ENCODE results near the gene OR7D2. TPM values are rescaled to one million over a fixed set of nuclear protein-coding genes. Genes with fewer than 3 reads are reported as not detected.

The OR7D2 gene
- total RNA-seq, 1 donor from 2014 or later: not detected

DNA sequence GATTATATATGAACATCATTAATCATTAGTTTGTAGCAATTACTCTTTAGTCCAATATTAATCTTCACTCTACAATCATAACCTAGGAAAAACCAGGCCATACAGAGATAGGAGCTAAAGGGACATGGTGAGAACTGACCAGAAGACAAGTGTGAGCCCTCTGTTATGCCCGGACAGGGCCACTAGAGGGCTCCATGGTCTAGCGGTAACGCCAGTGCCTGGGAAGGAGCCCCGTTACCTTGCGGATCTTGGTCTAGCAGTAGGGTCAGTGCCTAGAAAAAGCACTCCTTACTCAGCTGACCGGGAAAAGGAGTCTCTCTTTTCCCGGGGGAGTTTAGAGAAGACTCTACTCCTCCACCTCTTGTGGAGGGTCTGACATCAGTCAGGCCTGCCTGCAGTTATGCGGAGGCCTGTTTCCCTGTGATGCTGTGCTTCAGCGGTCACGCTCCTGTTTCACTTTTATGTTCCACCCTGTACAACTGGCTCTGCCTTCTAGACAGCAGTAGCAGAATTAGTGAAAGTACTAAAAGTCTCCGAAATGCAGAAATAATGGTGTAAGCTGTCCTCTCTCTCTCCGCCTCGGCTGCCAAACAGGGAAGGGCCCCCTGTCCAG is 26.8 kb downstream of the OR7D2 start:
- no peak for DNase-seq (ENCODE audit: low read depth)
- TF ChIP-seq, protein P1, sequence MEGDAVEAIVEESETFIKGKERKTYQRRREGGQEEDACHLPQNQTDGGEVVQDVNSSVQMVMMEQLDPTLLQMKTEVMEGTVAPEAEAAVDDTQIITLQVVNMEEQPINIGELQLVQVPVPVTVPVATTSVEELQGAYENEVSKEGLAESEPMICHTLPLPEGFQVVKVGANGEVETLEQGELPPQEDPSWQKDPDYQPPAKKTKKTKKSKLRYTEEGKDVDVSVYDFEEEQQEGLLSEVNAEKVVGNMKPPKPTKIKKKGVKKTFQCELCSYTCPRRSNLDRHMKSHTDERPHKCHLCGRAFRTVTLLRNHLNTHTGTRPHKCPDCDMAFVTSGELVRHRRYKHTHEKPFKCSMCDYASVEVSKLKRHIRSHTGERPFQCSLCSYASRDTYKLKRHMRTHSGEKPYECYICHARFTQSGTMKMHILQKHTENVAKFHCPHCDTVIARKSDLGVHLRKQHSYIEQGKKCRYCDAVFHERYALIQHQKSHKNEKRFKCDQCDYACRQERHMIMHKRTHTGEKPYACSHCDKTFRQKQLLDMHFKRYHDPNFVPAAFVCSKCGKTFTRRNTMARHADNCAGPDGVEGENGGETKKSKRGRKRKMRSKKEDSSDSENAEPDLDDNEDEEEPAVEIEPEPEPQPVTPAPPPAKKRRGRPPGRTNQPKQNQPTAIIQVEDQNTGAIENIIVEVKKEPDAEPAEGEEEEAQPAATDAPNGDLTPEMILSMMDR (IDR thresholded peaks at IDR 0.05; ENCODE audit: insufficient read depth, low read length, poor library complexity, severe bottlenecking): peak; percentile 82
- no peaks in the 10 kb centered on the region for H3K27me3 ChIP-seq (ENCODE audit: control insufficient read depth, insufficient read depth, low read length)
- no peaks in the 10 kb centered on the region for H3K36me3 ChIP-seq (ENCODE audit: control insufficient read depth, insufficient read depth, low read length)
- H3K4me3 ChIP-seq (ENCODE audit: low read depth, low read length): no peak overlapping the region

DNA sequence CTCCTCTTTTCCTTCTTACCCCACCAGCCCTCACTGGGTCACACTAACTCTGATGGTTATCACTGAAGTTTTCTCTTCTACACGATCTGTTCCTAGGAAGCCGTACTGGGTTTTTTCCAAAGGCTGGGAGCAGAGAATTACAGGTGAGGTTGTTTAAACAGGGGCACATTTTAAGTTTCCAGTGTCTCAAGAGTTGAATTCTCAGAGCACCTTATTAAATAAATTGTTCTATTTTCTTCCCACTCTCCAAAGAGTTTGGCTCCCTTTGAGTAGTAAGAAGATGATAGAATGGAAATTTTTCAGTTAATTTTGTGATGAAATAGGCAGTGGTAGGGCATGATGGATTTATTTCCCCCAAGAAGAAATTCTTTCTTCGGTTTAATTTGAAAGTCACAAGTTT is 40.7 kb downstream of the OR7D2 start, which contains the start of gene OR7D4:
Gene OR7D4 (minus strand): TSS at position 101 of the 400 bp plus-strand sequence. CDS start 4,752 bp downstream, outside the sequence.
- Histone ChIP-seq H3K27me3 (ENCODE audit: control insufficient read depth, insufficient read depth, low read length) (no peaks in the 10 kb centered on the region), H3K36me3 (ENCODE audit: control insufficient read depth, insufficient read depth, low read length) (no peaks in the 10 kb centered on the region), H3K4me3 (ENCODE audit: low read depth, low read length) (no peak within 1 kb of the TSS)
- no peak for DNase-seq (ENCODE audit: low read depth)
- TF ChIP-seq, protein P1 (IDR thresholded peaks at IDR 0.05; ENCODE audit: insufficient read depth, low read length, poor library complexity, severe bottlenecking): no peak

Other genes with a start within 250 kb of the OR7D2 start
- gene MUC16, start 168.6 kb upstream of the OR7D2 start, total RNA-seq: 0.34 and 0.50 TPM in 2 replicates
- not detected in 2 replicates for gene OR1M1, start 91.9 kb upstream of the OR7D2 start, total RNA-seq
- gene OR7G2, start 71.5 kb upstream of the OR7D2 start, total RNA-seq: not detected in 2 replicates
- gene OR7G1, start 63.2 kb upstream of the OR7D2 start, total RNA-seq: not detected in 2 replicates
- gene OR7G3, start 52.0 kb upstream of the OR7D2 start, total RNA-seq: not detected in 2 replicates
- 21.3 and 22.9 TPM in 2 replicates for gene ZNF317, start 38.6 kb upstream of the OR7D2 start, total RNA-seq
- not detected in 2 replicates for gene OR7D4, start 40.6 kb downstream of the OR7D2 start, total RNA-seq
- gene OR7E24, start 72.0 kb downstream of the OR7D2 start, total RNA-seq: not detected in 2 replicates
- 17.5 and 23.7 TPM in 2 replicates for gene ZNF699, start 130.9 kb downstream of the OR7D2 start, total RNA-seq
- gene ZNF559, start 145.2 kb downstream of the OR7D2 start, total RNA-seq: 8.2 and 10.9 TPM in 2 replicates
- 1.4 and 3.9 TPM in 2 replicates for gene ZNF177, start 184.0 kb downstream of the OR7D2 start, total RNA-seq

All from kidney epithelial cell (primary cell).